ENCODE data around the gene CYSRT1. TPM values are rescaled to one million over a fixed set of nuclear protein-coding genes. Genes with fewer than 3 reads are reported as not detected.

CYSRT1 gene
- total and polyA plus RNA-seq, 2 donors from 2014 or later, result 0.94 to 1.3 TPM

DNA sequence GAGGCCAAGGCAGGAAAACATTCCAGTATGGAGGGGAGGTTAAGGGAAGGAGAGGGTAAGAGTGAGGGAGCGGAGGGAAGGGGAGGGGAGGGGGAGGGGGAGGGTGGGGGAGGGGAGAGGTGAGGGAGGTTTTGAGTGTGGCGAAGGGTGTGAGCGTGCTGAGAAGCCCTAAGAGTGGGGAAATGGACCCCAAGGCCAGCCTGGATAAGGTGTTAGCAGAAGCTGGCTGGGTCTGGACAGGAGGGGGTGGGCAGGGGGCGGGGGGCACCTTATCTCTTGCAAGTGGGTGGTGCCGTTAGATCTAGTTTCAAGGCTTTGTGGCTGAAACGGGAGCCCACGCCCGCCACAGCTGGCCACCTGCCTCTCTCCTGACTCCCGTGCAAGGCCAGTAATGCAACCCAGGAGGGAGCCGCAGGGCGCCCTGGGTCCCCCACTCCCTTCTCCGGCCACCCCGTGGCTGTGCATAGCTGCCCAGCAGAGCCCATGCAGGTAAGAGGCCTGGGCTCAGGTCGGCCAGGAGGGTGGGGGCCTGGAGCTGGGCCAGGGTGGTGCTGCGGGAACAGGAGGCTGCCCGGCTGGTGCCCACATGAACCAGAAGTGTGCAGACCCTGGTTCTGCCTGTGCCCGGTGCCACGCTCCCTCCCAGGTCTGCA, 3.0 kb downstream of the CYSRT1 start:
- H3K9ac ChIP-seq (ENCODE audit: low read length in 3 of 3), result no peak overlapping the region
- peaks cover 0 to 31% (median 18%) of the 10 kb centered on the region in 3 donors for H3K4me1 ChIP-seq (ENCODE audit: control insufficient read depth in 2 of 3, insufficient read depth in 2 of 3, low read depth in 1 of 3, low read length in 3 of 3)
- no peaks in the 10 kb centered on the region for H3K36me3 ChIP-seq (ENCODE audit: control insufficient read depth in 2 of 3, insufficient read depth in 3 of 3, low read length in 3 of 3)
- DNase-seq (peak in 1 of 5 donors; percentile 71), FAIRE-seq (no peak)
- no peaks in the 10 kb centered on the region for H3K27me3 ChIP-seq (ENCODE audit: control insufficient read depth, insufficient read depth, low read length)
- H3K9me3 ChIP-seq (ENCODE audit: control insufficient read depth in 2 of 3, insufficient read depth in 1 of 3, low read length in 3 of 3), result no peaks in the 10 kb centered on the region
- intact Hi-C loops (cut with DNase I), result no loop called here
- H3K4me3 ChIP-seq (ENCODE audit: low read length in 3 of 3), result no peak overlapping the region
- TF ChIP-seq, protein P1, sequence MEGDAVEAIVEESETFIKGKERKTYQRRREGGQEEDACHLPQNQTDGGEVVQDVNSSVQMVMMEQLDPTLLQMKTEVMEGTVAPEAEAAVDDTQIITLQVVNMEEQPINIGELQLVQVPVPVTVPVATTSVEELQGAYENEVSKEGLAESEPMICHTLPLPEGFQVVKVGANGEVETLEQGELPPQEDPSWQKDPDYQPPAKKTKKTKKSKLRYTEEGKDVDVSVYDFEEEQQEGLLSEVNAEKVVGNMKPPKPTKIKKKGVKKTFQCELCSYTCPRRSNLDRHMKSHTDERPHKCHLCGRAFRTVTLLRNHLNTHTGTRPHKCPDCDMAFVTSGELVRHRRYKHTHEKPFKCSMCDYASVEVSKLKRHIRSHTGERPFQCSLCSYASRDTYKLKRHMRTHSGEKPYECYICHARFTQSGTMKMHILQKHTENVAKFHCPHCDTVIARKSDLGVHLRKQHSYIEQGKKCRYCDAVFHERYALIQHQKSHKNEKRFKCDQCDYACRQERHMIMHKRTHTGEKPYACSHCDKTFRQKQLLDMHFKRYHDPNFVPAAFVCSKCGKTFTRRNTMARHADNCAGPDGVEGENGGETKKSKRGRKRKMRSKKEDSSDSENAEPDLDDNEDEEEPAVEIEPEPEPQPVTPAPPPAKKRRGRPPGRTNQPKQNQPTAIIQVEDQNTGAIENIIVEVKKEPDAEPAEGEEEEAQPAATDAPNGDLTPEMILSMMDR (IDR thresholded peaks at IDR 0.05; ENCODE audit: borderline replicate concordance, extremely low read depth, insufficient read depth), result no peak
- no peak overlapping the region for H3K27ac ChIP-seq (ENCODE audit: low read depth in 2 of 2, low read length in 2 of 2)

DNA sequence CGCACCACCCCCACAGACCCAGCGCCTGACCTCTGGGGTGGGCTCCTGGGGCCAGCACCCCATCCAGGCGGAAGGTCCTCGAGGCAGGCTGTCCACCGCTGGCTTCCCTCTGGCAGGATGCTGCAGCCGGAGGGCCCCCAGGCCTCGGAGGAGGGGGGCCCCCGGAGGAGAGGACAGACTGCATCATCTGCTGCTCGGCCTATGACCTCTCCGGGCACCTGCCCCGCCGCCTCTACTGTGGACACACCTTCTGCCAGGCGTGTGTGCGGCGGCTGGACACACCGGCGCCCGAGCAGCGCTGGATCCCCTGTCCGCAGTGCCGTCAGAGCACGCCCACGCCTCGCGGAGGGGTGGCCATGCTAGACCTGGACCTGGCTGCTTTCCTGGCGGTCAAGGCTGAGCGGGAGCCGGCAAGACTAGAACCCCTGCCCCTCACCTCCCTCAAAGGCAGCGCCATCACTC, 3.6 kb downstream of the CYSRT1 start:
- no peaks in the 10 kb centered on the region for H3K27me3 ChIP-seq (ENCODE audit: control insufficient read depth, insufficient read depth, low read length)
- H3K27ac ChIP-seq (ENCODE audit: low read depth in 2 of 2, low read length in 2 of 2), result no peak overlapping the region
- DNase-seq (peak in 1 of 5 donors; percentile 63), FAIRE-seq (no peak)
- no peaks in the 10 kb centered on the region for H3K9me3 ChIP-seq (ENCODE audit: control insufficient read depth in 2 of 3, insufficient read depth in 1 of 3, low read length in 3 of 3)
- peaks cover 0 to 29% (median 18%) of the 10 kb centered on the region in 3 donors for H3K4me1 ChIP-seq (ENCODE audit: control insufficient read depth in 2 of 3, insufficient read depth in 2 of 3, low read depth in 1 of 3, low read length in 3 of 3)
- no peak overlapping the region for H3K4me3 ChIP-seq (ENCODE audit: low read length in 3 of 3)
- TF ChIP-seq, protein P1 (IDR thresholded peaks at IDR 0.05; ENCODE audit: borderline replicate concordance, extremely low read depth, insufficient read depth), result no peak
- no peak overlapping the region for H3K9ac ChIP-seq (ENCODE audit: low read length in 3 of 3)
- H3K36me3 ChIP-seq (ENCODE audit: control insufficient read depth in 2 of 3, insufficient read depth in 3 of 3, low read length in 3 of 3), result no peaks in the 10 kb centered on the region
- intact Hi-C loops (cut with DNase I), result no loop called here

DNA sequence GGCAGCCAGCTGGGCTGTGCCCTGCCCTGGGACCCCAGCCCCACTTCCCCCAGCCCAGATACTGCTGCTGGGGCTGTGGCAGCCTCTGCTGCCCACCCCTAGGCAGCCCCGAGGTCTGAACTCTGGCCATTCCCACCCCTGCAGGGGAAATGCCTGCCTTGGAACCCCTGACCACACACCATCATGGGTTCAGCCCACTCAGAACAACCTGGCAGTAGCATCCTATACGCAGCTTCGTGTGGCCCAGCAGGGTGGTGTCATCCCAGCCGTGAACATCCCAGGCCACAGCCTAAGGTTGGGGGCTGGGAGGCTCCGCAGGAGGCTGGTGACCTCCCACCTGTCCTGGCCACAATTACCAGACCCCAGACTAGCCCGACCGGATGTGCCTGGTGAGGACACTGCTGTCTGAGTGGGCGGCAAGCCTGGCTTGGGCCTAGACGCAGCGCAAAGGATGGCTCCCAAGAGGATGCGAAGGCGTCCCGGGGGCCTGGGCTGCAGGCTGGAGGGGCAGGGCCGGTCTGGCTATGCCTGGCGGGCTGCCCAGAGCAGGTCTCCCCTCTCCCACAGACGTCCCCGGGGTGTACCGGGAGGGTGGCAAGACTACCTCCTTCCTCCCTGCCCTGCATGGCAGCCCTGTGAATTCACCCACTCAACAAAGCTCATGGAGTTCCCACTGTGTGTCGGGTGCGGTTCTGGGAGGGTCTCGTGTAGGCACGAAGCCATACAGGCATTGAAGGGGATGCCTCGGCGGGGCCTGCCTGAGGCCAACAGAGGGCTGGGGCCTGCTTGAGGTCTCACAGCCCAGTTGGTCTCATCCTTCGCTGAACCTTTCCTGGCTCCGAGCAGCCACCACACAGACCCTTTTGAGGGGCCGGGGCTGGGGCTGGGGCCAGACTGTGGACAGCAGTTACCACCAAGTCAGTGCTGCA, 4.3 kb downstream of the CYSRT1 start:
- Histone ChIP-seq H3K27me3 (ENCODE audit: control insufficient read depth, insufficient read depth, low read length) (no peaks in the 10 kb centered on the region), H3K36me3 (ENCODE audit: control insufficient read depth in 2 of 3, insufficient read depth in 3 of 3, low read length in 3 of 3) (no peaks in the 10 kb centered on the region), H3K9me3 (ENCODE audit: control insufficient read depth in 2 of 3, insufficient read depth in 1 of 3, low read length in 3 of 3) (no peaks in the 10 kb centered on the region), H3K4me1 (ENCODE audit: control insufficient read depth in 2 of 3, insufficient read depth in 2 of 3, low read depth in 1 of 3, low read length in 3 of 3) (peaks cover 0 to 26% (median 15%) of the 10 kb centered on the region in 3 donors), H3K9ac (ENCODE audit: low read length in 3 of 3) (no peak overlapping the region), H3K27ac (ENCODE audit: low read depth in 2 of 2, low read length in 2 of 2) (peak overlapping the region in 1 of 2 donors; percentile 51), H3K4me3 (ENCODE audit: low read length in 3 of 3) (no peak overlapping the region)
- TF ChIP-seq, protein P1 (IDR thresholded peaks at IDR 0.05; ENCODE audit: borderline replicate concordance, extremely low read depth, insufficient read depth), result no peak
- intact Hi-C loops (cut with DNase I), result no loop called here
- no peak for FAIRE-seq
- peak in 1 of 5 donors; percentile 59 for DNase-seq
